HCT116 (cell line): ENCODE data around the gene CLC. TPM values are rescaled to one million over a fixed set of nuclear protein-coding genes. Genes with fewer than 3 reads are reported as not detected.

Experiments used
- ATAC-seq: fragments of 200-7000 bp; cut with Tn5 transposase; 2 replicates; pipeline ENCODE4 v1.9.1; 2020; ENCODE audit warnings: mild to moderate bottlenecking, moderate library complexity
- BruUV-seq: library from RNA; stranded (reverse); fragments of 400-500 nt; replicated peaks from 2 replicates; lab custom pipeline; 2021; lab: Mats Ljungman, UMichigan
- CTCF ChIA-PET: fragments of 300-600 bp; sonication (Branson Sonifier 250); formaldehyde crosslinking; loops from one replicate; lab custom pipeline; 2021; ENCODE audit warnings: antibody characterized with exemption; lab: Charles Lee
- POLR2A ChIA-PET: fragments of 300-600, 350-600 bp; sonication (Branson Sonifier 250); formaldehyde crosslinking; loops from one replicate; lab custom pipeline; 2021; ENCODE audit warnings: antibody characterized with exemption; lab: Charles Lee
- RAD21 ChIA-PET, 2 experiments: fragments of 300-600 bp; sonication (Branson Sonifier 250); formaldehyde crosslinking; loops; one replicate each; lab custom pipeline; 2023; ENCODE audit warnings: low total read pairs in 2 of 2; ENCODE audit not compliant: uncharacterized antibody in 2 of 2, unreplicated experiment in 2 of 2, low non-redundant PET in 1 of 2; lab: Charles Lee
- DNase-seq: peaks from one replicate; pipeline ENCODE4 v3.0.0-alpha.2; 2010; ENCODE audit warnings: low read depth, low spot score
- H2AFZ ChIP-seq: fragments of 200-600 bp; shearing (Covaris generic), sonication (generic); 2 replicates; pipeline ENCODE4 v1.6.1; 2017; ENCODE audit warnings: low read depth, mixed run types, mixed read lengths, antibody characterized with exemption, low read length; ENCODE audit not compliant: poor library complexity, severe bottlenecking
- H3K27ac ChIP-seq: 2 replicates; pipeline ENCODE4 v1.5.1; 2012; ENCODE audit warnings: low read depth, low read length
- H3K27me3 ChIP-seq: fragments of 200-600 bp; sonication (generic); 2 replicates; pipeline ENCODE4 v1.6.1; 2016; ENCODE audit warnings: mixed run types, low read length, mixed read lengths; ENCODE audit not compliant: insufficient read depth
- H3K36me3 ChIP-seq, 2 experiments: fragments of 200-500 bp in 1 of 2; fragments of 200-600 bp in 1 of 2; sonication (Bioruptor generic) in 1 of 2; sonication (generic) in 1 of 2; 2 replicates each; pipeline versions ENCODE4 v1.5.1 to v1.6.1; 2014 to 2016; ENCODE audit warnings: low read length in 2 of 2, inconsistent platforms in 1 of 2, mixed read lengths in 1 of 2, mixed run types in 1 of 2; ENCODE audit not compliant: insufficient read depth in 2 of 2, control insufficient read depth in 1 of 2
- H3K4me1 ChIP-seq, 2 experiments: fragments of 200-600 bp in 1 of 2; sonication (generic) in 1 of 2; 2 replicates each; pipeline versions ENCODE4 v1.5.1 to v1.6.1; 2012 to 2017; ENCODE audit warnings: low read length in 2 of 2, inconsistent platforms in 1 of 2, mild to moderate bottlenecking in 1 of 2, mixed read lengths in 1 of 2, mixed run types in 1 of 2, moderate library complexity in 1 of 2; ENCODE audit not compliant: insufficient read depth in 2 of 2, control insufficient read depth in 1 of 2
- H3K4me2 ChIP-seq: fragments of 200-600 bp; sonication (generic); 2 replicates; pipeline ENCODE4 v1.6.1; 2017; ENCODE audit warnings: mixed run types, low read length, mixed read lengths
- H3K4me3 ChIP-seq, 2 experiments: fragments of 200-600 bp in 1 of 2; sonication (generic) in 1 of 2; replicated peaks in 1 of 2; 2 replicates each; pipeline ENCODE4 v1.5.1; 2011 to 2016; ENCODE audit warnings: low read length in 2 of 2, control low read depth in 1 of 2, low read depth in 1 of 2, mild to moderate bottlenecking in 1 of 2, mixed read lengths in 1 of 2, mixed run types in 1 of 2
- H3K79me2 ChIP-seq: fragments of 200-600 bp; sonication (generic); 2 replicates; pipeline ENCODE4 v1.6.1; 2017; ENCODE audit warnings: mild to moderate bottlenecking, mixed run types, low read length, moderate library complexity, mixed read lengths; ENCODE audit not compliant: insufficient read depth
- H3K9ac ChIP-seq: fragments of 200-600 bp; sonication (generic); 2 replicates; pipeline ENCODE4 v1.6.1; 2016; ENCODE audit warnings: low read length, mixed read lengths
- H3K9me2 ChIP-seq: fragments of 200-600 bp; sonication (generic), shearing (Covaris generic); 2 replicates; pipeline ENCODE4 v1.6.1; 2017; ENCODE audit warnings: mixed run types, mild to moderate bottlenecking, moderate library complexity; ENCODE audit not compliant: insufficient read depth
- H3K9me3 ChIP-seq, 2 experiments: fragments of 200-500 bp in 1 of 2; fragments of 200-600 bp in 1 of 2; sonication (Bioruptor generic) in 1 of 2; sonication (generic) in 1 of 2; 2 replicates each; pipeline ENCODE4 v1.6.1; 2014 to 2017; ENCODE audit warnings: low read length in 2 of 2, mixed read lengths in 2 of 2, inconsistent platforms in 1 of 2, low read depth in 1 of 2, mild to moderate bottlenecking in 1 of 2, mixed run types in 1 of 2, moderate library complexity in 1 of 2; ENCODE audit not compliant: control insufficient read depth in 1 of 2, insufficient read depth in 1 of 2
- H4K20me1 ChIP-seq: fragments of 200-600 bp; sonication (generic), shearing (Covaris generic); 2 replicates; pipeline ENCODE4 v1.6.1; 2017; ENCODE audit warnings: mixed run types, mild to moderate bottlenecking, moderate library complexity; ENCODE audit not compliant: insufficient read depth
- ATF3 ChIP-seq: IDR thresholded peaks from 2 replicates; pipeline ENCODE4 v1.6.1; 2012
- CBX3 ChIP-seq: IDR thresholded peaks from 2 replicates; pipeline ENCODE4 v1.6.1; 2012; ENCODE audit warnings: low read depth
- CEBPB ChIP-seq: IDR thresholded peaks from 2 replicates; pipeline ENCODE4 v1.6.1; 2012; ENCODE audit warnings: low read depth
- EGR1 ChIP-seq: IDR thresholded peaks from 2 replicates; pipeline ENCODE4 v1.6.1; 2012; ENCODE audit warnings: low read depth
- EZH2 ChIP-seq: fragments of 200-600 bp; sonication (generic); IDR thresholded peaks from 2 replicates; pipeline ENCODE4 v1.6.1; 2017; ENCODE audit warnings: antibody characterized with exemption, mixed run types
- EZH2phosphoT487 ChIP-seq: fragments of 200-600 bp; IDR thresholded peaks from 2 replicates; pipeline ENCODE4 v1.6.1; 2018; ENCODE audit warnings: antibody characterized with exemption, borderline replicate concordance
- JUND ChIP-seq: IDR thresholded peaks from 2 replicates; pipeline ENCODE4 v1.6.1; 2012
- MAX ChIP-seq: IDR thresholded peaks from 2 replicates; pipeline ENCODE4 v1.6.1; 2012
- POLR2AphosphoS5 ChIP-seq: IDR thresholded peaks from 2 replicates; pipeline ENCODE4 v1.6.1; 2011; ENCODE audit warnings: mild to moderate bottlenecking, low read depth, low read length, moderate library complexity
- RAD21 ChIP-seq: IDR thresholded peaks from 2 replicates; pipeline ENCODE4 v1.6.1; 2012; ENCODE audit warnings: low read depth, mild to moderate bottlenecking
- REST ChIP-seq: IDR thresholded peaks from 2 replicates; pipeline ENCODE4 v1.6.1; 2012; ENCODE audit warnings: low read depth
- SIN3A ChIP-seq: IDR thresholded peaks from 2 replicates; pipeline ENCODE4 v1.6.1; 2012; ENCODE audit warnings: low read depth
- SP1 ChIP-seq: IDR thresholded peaks from 2 replicates; pipeline ENCODE4 v1.6.1; 2012; ENCODE audit warnings: low read depth
- SRF ChIP-seq: IDR thresholded peaks from 2 replicates; pipeline ENCODE4 v1.6.1; 2012; ENCODE audit warnings: low read depth
- TCF7L2 ChIP-seq: IDR thresholded peaks from 2 replicates; pipeline ENCODE4 v1.7.0; 2011; ENCODE audit warnings: borderline replicate concordance, inconsistent platforms; ENCODE audit not compliant: insufficient read depth, insufficient read length; ENCODE audit errors: extremely low read depth
- ZNF274 ChIP-seq: fragments of 200-500 bp; sonication (Bioruptor generic); IDR thresholded peaks from 2 replicates; pipeline ENCODE4 v1.6.1; 2014; ENCODE audit warnings: mild to moderate bottlenecking, low read depth, low read length, inconsistent platforms
- intact Hi-C: fragments of 100-400 bp; cut with micrococcal nuclease; formaldehyde crosslinking; loops from 2 replicates; pipeline ENCODE4 v1.10.0; 2022
- total RNA-seq: library from RNA; stranded (reverse); gene quantifications from one replicate; pipeline ENCODE4 v1.2.1, GENCODE V29; 2021; ENCODE audit not compliant: unreplicated experiment

The CLC gene
- total RNA-seq, 1 experiment from 2014 or later, result not detected

- intact Hi-C loops, result no loop called here
- Histone ChIP-seq H3K4me3 (no peak within 1 kb of the TSS), H3K27ac (no peak within 1 kb of the TSS), H3K4me2 (no peak within 1 kb of the TSS), H3K36me3 (no peaks in the 10 kb centered on the region), H3K9me3 (no peaks in the 10 kb centered on the region), H3K9ac (no peak within 1 kb of the TSS), H2AFZ (no peak within 1 kb of the TSS), H4K20me1 (no peaks in the 10 kb centered on the region), H3K79me2 (no peaks in the 10 kb centered on the region), H3K9me2 (no peaks in the 10 kb centered on the region), H3K27me3 (peaks cover 81% of the 10 kb centered on the region), H3K4me1 (no peaks in the 10 kb centered on the region)
- BruUV-seq, result no TSS peak
- RAD21 ChIA-PET, result no interaction called here
- DNase-seq, result no peak
- CTCF ChIA-PET, result no interaction called here
- POLR2A ChIA-PET, result no interaction called here
- ATAC-seq, result no peak
- no peak for TF ChIP-seq EZH2
Measured at GRCh38 chr19:39704181-39705044, 33.4 kb downstream of the CLC start, which contains the start of gene LGALS14. Gene LGALS14 (plus strand): TSS chr19:39704481. CDS start chr19:39704529, 48 bp downstream.

GRCh38 chr19:39701291-39701690 lies 36.5 kb downstream of the CLC start:
- H3K4me1 ChIP-seq, result no peaks in the 10 kb centered on the region
- H2AFZ ChIP-seq, result no peak overlapping the region
- BruUV-seq, result no TSS peak
- no peak overlapping the region for H3K27ac ChIP-seq
- no peaks in the 10 kb centered on the region for H3K9me3 ChIP-seq
- intact Hi-C loops, result no loop called here
- ChIA-PET CTCF (no interaction called here), POLR2A (no interaction called here), RAD21 (interaction anchor here in 1 of 2 experiments (0.5 kb wide), 1 partner anchor 20 kb away, joined by 4 read pairs; no protein-coding TSS in a partner anchor)
- no peak for ATAC-seq
- H3K4me2 ChIP-seq, result no peak overlapping the region
- H3K79me2 ChIP-seq, result no peaks in the 10 kb centered on the region
- H3K4me3 ChIP-seq, result no peak overlapping the region
- TF ChIP-seq JUND (no peak), MAX (no peak), ATF3 (no peak), EZH2phosphoT487 (no peak), SP1 (no peak), SRF (no peak), SIN3A (no peak), EGR1 (no peak), CBX3 (no peak), TCF7L2 (no peak), CEBPB (no peak), REST (no peak), RAD21 (no peak), POLR2AphosphoS5 (no peak), ZNF274 (no peak)
- H3K36me3 ChIP-seq, result no peaks in the 10 kb centered on the region
- H3K27me3 ChIP-seq, result peaks cover 80% of the 10 kb centered on the region
- no peak for DNase-seq
- no peaks in the 10 kb centered on the region for H3K9me2 ChIP-seq
- H4K20me1 ChIP-seq, result no peaks in the 10 kb centered on the region
- no peak overlapping the region for H3K9ac ChIP-seq
